Measurements from ENCODE around the gene DNLZ. TPM values are rescaled to one million over a fixed set of nuclear protein-coding genes. Genes with fewer than 3 reads are reported as not detected.

The DNLZ gene
- total RNA-seq, 4 donors from 2014 or later, result 16.2 to 58.4 (median 23.1) TPM

DNA sequence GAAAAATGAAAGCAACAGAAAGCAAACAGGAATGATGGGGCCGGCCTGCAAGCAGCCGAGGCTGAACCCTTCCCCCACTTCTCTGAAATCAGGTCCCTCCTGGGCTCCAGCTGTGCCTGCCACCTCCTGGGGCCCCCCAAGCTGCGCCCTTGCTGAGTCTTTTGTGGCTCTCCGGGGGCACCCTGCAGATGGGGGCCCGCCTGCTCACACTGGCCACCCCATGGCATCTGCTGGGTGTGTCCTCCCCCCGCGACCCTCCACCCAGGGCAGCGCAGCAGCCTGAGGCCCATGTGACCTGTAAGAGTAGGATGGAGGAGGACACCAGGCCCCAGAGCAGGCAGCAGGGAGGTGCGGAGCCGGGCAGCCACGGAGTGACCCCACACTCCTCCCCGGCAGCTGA is 30.5 kb downstream of the DNLZ start:
- no peak for DNase-seq
- TF ChIP-seq, protein P1, sequence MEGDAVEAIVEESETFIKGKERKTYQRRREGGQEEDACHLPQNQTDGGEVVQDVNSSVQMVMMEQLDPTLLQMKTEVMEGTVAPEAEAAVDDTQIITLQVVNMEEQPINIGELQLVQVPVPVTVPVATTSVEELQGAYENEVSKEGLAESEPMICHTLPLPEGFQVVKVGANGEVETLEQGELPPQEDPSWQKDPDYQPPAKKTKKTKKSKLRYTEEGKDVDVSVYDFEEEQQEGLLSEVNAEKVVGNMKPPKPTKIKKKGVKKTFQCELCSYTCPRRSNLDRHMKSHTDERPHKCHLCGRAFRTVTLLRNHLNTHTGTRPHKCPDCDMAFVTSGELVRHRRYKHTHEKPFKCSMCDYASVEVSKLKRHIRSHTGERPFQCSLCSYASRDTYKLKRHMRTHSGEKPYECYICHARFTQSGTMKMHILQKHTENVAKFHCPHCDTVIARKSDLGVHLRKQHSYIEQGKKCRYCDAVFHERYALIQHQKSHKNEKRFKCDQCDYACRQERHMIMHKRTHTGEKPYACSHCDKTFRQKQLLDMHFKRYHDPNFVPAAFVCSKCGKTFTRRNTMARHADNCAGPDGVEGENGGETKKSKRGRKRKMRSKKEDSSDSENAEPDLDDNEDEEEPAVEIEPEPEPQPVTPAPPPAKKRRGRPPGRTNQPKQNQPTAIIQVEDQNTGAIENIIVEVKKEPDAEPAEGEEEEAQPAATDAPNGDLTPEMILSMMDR (IDR thresholded peaks at IDR 0.05), result no peak
- TF ChIP-seq POLR2A (IDR thresholded peaks at IDR 0.05), result no peak
- H3K4me3 ChIP-seq (replicated peaks in 1 of 3), result no peak overlapping the region
- H3K9me3 ChIP-seq, result no peaks in the 10 kb centered on the region
- 87 to 89% methylated on average over 5 to 10 of the region's 12 CpGs for WGBS, 2 donors
- intact Hi-C loops (cut with DNase I), result no loop called here
- no peaks in the 10 kb centered on the region for H3K27me3 ChIP-seq
- no peak overlapping the region for H3K27ac ChIP-seq
- peaks cover 8 to 14% of the 10 kb centered on the region in 2 donors for H3K4me1 ChIP-seq
- no peaks in the 10 kb centered on the region for H3K36me3 ChIP-seq

DNA sequence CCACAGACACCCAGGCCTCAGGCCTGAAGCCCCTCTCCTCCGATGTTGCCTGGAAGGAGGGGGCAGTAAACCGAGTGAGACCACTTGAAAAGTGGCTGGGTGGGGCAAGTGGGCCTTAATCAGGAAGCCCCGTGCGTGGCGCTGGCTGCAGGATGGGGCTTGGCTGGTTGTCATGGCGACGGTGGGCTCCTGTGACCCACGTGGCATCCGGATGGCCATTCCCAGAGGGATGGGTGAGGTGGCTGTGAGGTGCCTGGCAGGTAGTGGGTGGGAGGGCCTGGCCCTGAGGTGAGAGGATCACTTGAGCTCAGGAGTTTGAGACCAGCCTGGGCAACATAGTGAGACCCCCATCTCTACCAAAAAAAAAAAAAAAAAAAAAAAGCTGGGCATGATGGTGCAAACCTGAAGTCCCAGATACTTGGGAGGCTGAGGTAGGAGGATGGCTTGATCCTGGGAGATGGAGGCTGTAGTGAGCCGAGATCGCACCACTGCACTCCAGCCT is 31.0 kb downstream of the DNLZ start:
- no peak for DNase-seq
- intact Hi-C loops (cut with DNase I), result no loop called here
- H3K9me3 ChIP-seq, result no peaks in the 10 kb centered on the region
- no peak overlapping the region for H3K4me3 ChIP-seq (replicated peaks in 1 of 3)
- H3K27ac ChIP-seq, result no peak overlapping the region
- peaks cover 11 to 17% of the 10 kb centered on the region in 2 donors for H3K4me1 ChIP-seq
- H3K27me3 ChIP-seq, result no peaks in the 10 kb centered on the region
- H3K36me3 ChIP-seq, result no peaks in the 10 kb centered on the region
- TF ChIP-seq POLR2A (IDR thresholded peaks at IDR 0.05), result no peak
- TF ChIP-seq, protein P1 (IDR thresholded peaks at IDR 0.05), result no peak
- WGBS, 2 donors, result 75 to 85% methylated on average over 11 of the region's 11 CpGs

DNA sequence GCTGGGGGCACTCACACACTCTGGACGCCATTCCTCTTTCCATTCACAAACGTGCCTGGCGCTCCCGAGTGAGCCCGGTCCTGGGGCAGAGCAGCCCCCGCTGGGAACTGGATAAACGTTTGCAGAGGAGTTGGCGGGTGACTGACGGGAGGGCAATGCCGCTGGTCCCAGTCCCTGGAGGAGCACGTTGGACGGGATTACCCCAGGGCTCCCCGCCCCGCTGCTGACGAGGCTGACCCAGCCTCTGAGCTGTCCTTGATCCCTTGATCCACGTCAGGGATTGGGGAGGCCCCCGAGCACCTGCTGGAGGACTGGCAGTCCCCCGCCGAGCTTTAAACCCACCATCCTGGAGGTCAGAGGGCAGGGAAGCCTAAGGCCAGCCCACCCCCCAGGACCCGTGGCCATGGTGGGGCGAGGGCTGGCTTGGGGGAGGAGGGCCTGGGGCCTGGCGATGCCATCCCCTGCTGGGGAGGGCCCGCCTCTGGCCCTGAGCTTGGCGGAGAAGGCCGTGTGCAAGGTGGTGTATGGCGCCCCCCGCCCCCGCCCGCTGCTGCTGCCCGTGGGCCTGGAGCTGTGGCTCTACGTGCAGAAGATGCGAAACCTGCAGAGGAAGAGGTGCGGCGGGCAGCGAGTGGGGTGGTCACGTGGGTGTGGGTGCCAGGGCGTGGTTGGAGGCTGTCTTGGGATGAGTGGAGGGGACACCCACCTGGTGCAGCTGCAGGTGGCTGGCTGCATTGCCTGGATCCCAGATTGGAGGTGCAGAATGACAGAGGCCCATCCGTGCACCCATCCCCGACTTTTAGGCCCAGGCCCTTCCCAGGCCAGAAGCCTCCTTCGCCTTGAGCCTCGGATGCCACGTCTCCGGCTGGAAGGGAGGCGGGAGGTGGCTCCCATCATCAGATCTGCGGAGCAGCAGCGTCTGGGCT is 31.7 kb downstream of the DNLZ start:
- Histone ChIP-seq H3K27me3 (no peaks in the 10 kb centered on the region), H3K4me3 (replicated peaks in 1 of 3) (no peak overlapping the region), H3K9me3 (no peaks in the 10 kb centered on the region), H3K4me1 (peaks cover 14 to 21% of the 10 kb centered on the region in 2 donors), H3K27ac (no peak overlapping the region), H3K36me3 (no peaks in the 10 kb centered on the region)
- intact Hi-C loops (cut with DNase I), result no loop called here
- WGBS, 2 donors, result 90 to 98% methylated on average over 18 to 24 of the region's 46 CpGs
- no peak for TF ChIP-seq POLR2A (IDR thresholded peaks at IDR 0.05)
- TF ChIP-seq, protein P1 (IDR thresholded peaks at IDR 0.05), result no peak
- DNase-seq, result no peak

GRCh38 chr9:136331030-136331429 is 32.5 kb downstream of the DNLZ start:
- no peak overlapping the region for H3K4me3 ChIP-seq (replicated peaks in 1 of 3)
- TF ChIP-seq, protein P1 (IDR thresholded peaks at IDR 0.05), result no peak
- TF ChIP-seq POLR2A (IDR thresholded peaks at IDR 0.05), result no peak
- peaks cover 15 to 26% of the 10 kb centered on the region in 2 donors for H3K4me1 ChIP-seq
- WGBS, 2 donors, result 88 to 94% methylated on average over 11 to 12 of the region's 15 CpGs
- no peaks in the 10 kb centered on the region for H3K9me3 ChIP-seq
- intact Hi-C loops (cut with DNase I), result no loop called here
- no peaks in the 10 kb centered on the region for H3K27me3 ChIP-seq
- DNase-seq, result no peak
- no peaks in the 10 kb centered on the region for H3K36me3 ChIP-seq
- H3K27ac ChIP-seq, result no peak overlapping the region

DNA sequence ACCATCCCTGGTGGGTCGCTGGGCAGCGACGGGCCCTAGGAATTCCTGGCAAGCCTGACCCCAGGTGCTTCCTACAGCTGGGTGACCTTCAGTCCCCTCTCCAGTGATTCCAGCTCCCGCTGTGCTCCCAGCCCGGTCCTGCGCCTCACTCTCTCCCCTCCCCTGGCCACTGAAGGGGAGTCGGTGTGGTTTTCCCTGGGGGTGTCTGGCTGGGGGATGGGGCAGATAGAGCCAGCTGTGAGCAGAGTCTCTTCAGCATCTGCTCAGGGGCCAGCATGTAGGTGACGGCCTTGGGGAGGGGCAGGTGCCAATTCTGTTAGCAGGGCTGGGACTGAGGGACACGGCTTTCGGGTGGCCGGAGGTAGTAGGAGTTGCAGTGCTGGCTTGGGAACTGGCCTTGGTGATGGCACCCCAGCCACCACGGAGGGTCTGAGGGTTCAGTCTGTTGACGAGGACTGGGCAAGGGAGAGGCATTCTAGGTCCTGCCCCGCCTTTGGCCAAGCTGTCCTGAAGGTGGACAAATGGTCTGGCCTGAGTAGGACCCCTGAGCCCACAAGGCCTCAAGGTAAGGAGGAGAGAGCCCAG is 33.0 kb downstream of the DNLZ start:
- H3K4me3 ChIP-seq (replicated peaks in 1 of 3), result no peak overlapping the region
- no peak for DNase-seq
- H3K4me1 ChIP-seq, result peaks cover 15 to 26% of the 10 kb centered on the region in 2 donors
- no peaks in the 10 kb centered on the region for H3K9me3 ChIP-seq
- intact Hi-C loops (cut with DNase I), result no loop called here
- H3K27me3 ChIP-seq, result no peaks in the 10 kb centered on the region
- WGBS, 2 donors, result 84 to 86% methylated on average over 6 to 12 of the region's 14 CpGs
- H3K27ac ChIP-seq, result no peak overlapping the region
- TF ChIP-seq POLR2A (IDR thresholded peaks at IDR 0.05), result no peak
- TF ChIP-seq, protein P1 (IDR thresholded peaks at IDR 0.05), result no peak
- no peaks in the 10 kb centered on the region for H3K36me3 ChIP-seq

All from thyroid gland (tissue), 4 donors.